Uterus (tissue), 4 donors: Measurements from ENCODE around the gene EIF2S1. TPM values are rescaled to one million over a fixed set of nuclear protein-coding genes. Genes with fewer than 3 reads are reported as not detected.
"Not testable (repeated sequence)": the region's sequence is repeated elsewhere in the genome, so short reads cannot be mapped to it uniquely, and the experiment has no call there.

ENCODE experiments used
- DNase-seq, 2 donors: peaks; one replicate each; pipeline ENCODE4 v3.0.0-alpha.2; 2019 to 2020
- H3K27ac ChIP-seq, 2 donors: fragments of 200-600 bp; sonication (generic); 1 replicate in 1 of 2; 2 replicates in 1 of 2; pipeline ENCODE4 v1.5.1; 2016 to 2018
- H3K27me3 ChIP-seq, 2 donors: fragments of 200-600 bp; sonication (generic); one replicate each; pipeline ENCODE4 v1.5.1; 2018 to 2019; ENCODE audit warnings: control low read depth in 1 of 2
- H3K36me3 ChIP-seq, 2 donors: fragments of 200-600 bp; sonication (generic); one replicate each; pipeline ENCODE4 v1.5.1; 2019; ENCODE audit warnings: control low read depth in 1 of 2
- H3K4me1 ChIP-seq, 2 donors: fragments of 200-600 bp; sonication (generic); one replicate each; pipeline ENCODE4 v1.5.1; 2018 to 2019; ENCODE audit warnings: control low read depth in 1 of 2
- H3K4me3 ChIP-seq, 2 donors: fragments of 200-600 bp; sonication (generic); 1 replicate in 1 of 2; 2 replicates in 1 of 2; pipeline ENCODE4 v1.5.1; 2018 to 2019; ENCODE audit warnings: mild to moderate bottlenecking in 1 of 2
- H3K9me3 ChIP-seq, 2 donors: fragments of 200-600 bp; sonication (generic); one replicate each; pipeline ENCODE4 v1.5.1; 2019; ENCODE audit warnings: control low read depth in 1 of 2
- POLR2A ChIP-seq, 2 donors: fragments of 450-650 bp; IDR thresholded peaks; one replicate each; pipeline ENCODE4 v1.6.1; 2016; ENCODE audit warnings: antibody characterized with exemption in 2 of 2, mild to moderate bottlenecking in 1 of 2, moderate library complexity in 1 of 2
- intact Hi-C: fragments of 100-400 bp; cut with DNase I; formaldehyde crosslinking; loops from one replicate; pipeline ENCODE4 v1.15.1; 2023; ENCODE audit warnings: low total_unique reads
- total RNA-seq, 4 donors: library from RNA; depleted of rRNA in 3 of 4; stranded (reverse); fragments of >200 nt in 3 of 4; gene quantifications; one replicate each; pipeline versions ENCODE4 v1.1.0 to v1.2.4, GENCODE V29; 2014 to 2023
- TF ChIP-seq, protein P1 (sequence below), 4 experiments: fragments of 200-600 bp in 2 of 4; fragments of 450-650 bp in 2 of 4; sonication (generic) in 2 of 4; IDR thresholded peaks; one replicate each; pipeline ENCODE4 v1.5.1; 2016 to 2019; ENCODE audit warnings: antibody characterized with exemption in 4 of 4, mild to moderate bottlenecking in 2 of 4, moderate library complexity in 1 of 4
- donor health status: DM: yes; HTN: yes; CAD: no.

EIF2S1 gene
- 100 to 1,000 TPM in 2 of 4 donors, 10 to 100 TPM in 2; 60.9 to 111 (median 85.7) TPM for total RNA-seq

- H3K27me3 ChIP-seq = no peaks in the 10 kb centered on the region
- H3K27ac ChIP-seq = peak within 1 kb of the TSS; percentile 92 to 98
- intact Hi-C loops = no loop called here
- TF ChIP-seq, protein P1, sequence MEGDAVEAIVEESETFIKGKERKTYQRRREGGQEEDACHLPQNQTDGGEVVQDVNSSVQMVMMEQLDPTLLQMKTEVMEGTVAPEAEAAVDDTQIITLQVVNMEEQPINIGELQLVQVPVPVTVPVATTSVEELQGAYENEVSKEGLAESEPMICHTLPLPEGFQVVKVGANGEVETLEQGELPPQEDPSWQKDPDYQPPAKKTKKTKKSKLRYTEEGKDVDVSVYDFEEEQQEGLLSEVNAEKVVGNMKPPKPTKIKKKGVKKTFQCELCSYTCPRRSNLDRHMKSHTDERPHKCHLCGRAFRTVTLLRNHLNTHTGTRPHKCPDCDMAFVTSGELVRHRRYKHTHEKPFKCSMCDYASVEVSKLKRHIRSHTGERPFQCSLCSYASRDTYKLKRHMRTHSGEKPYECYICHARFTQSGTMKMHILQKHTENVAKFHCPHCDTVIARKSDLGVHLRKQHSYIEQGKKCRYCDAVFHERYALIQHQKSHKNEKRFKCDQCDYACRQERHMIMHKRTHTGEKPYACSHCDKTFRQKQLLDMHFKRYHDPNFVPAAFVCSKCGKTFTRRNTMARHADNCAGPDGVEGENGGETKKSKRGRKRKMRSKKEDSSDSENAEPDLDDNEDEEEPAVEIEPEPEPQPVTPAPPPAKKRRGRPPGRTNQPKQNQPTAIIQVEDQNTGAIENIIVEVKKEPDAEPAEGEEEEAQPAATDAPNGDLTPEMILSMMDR (IDR thresholded peaks at IDR 0.05) = peak; percentile 97 to 100 (median 98)
- TF ChIP-seq POLR2A (IDR thresholded peaks at IDR 0.05) = peak in 1 of 2 donors; percentile 58
- no peaks in the 10 kb centered on the region for H3K36me3 ChIP-seq
- peak within 1 kb of the TSS; percentile 80 to 84 for H3K4me3 ChIP-seq
- peak; percentile 99 for DNase-seq
- H3K9me3 ChIP-seq = no peaks in the 10 kb centered on the region
- peaks cover 5 to 6% of the 10 kb centered on the region in 2 donors for H3K4me1 ChIP-seq
Observed at GRCh38 chr14:67359775-67360469, at the start of gene EIF2S1, which contains the start of gene ATP6V1D. Gene EIF2S1 (plus strand): TSS chr14:67360328. CDS start chr14:67364768, 4,440 bp downstream. Gene ATP6V1D (minus strand): TSS chr14:67359804. CDS start chr14:67359698, 106 bp downstream.

- intact Hi-C loops = no loop called here
- Histone ChIP-seq H3K27me3 (no peaks in the 10 kb centered on the region), H3K4me1 (no peaks in the 10 kb centered on the region), H3K36me3 (no peaks in the 10 kb centered on the region), H3K9me3 (no peaks in the 10 kb centered on the region), H3K4me3 (no peak overlapping the region), H3K27ac (no peak overlapping the region)
- no peak for DNase-seq
- TF ChIP-seq POLR2A (IDR thresholded peaks at IDR 0.05) = no peak
- TF ChIP-seq, protein P1 (IDR thresholded peaks at IDR 0.05) = no peak
Observed at GRCh38 chr14:67311868-67312267, 48.3 kb upstream of the EIF2S1 start.

DNA sequence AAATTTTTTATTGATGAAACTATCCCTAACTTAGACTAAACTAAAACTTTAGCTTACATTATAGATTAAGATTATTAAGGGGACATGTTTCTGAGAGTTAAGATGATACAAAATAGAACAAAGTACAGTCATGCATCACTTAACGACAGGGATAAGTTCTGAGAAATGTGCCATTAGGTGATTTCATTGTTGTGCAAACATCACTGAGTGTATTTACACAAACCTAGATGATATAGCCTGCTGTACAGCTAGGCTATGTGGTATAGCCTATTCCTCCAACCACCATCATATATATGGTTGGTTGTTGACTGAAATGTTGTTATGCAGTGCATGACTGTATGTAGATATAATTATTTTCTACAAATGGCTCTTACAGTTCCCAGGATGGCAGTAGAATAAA is 47.0 kb upstream of the EIF2S1 start:
- Histone ChIP-seq H3K27ac (no peak overlapping the region), H3K27me3 (no peaks in the 10 kb centered on the region), H3K4me1 (no peaks in the 10 kb centered on the region), H3K4me3 (no peak overlapping the region), H3K36me3 (no peaks in the 10 kb centered on the region), H3K9me3 (no peaks in the 10 kb centered on the region)
- no peak for TF ChIP-seq POLR2A (IDR thresholded peaks at IDR 0.05)
- TF ChIP-seq, protein P1 (IDR thresholded peaks at IDR 0.05) = no peak
- intact Hi-C loops = no loop called here
- no peak for DNase-seq

- no peak for DNase-seq
- Histone ChIP-seq H3K36me3 (no peaks in the 10 kb centered on the region), H3K27ac (no peak overlapping the region)
Observed at GRCh38 chr14:67317822-67318221, 42.3 kb upstream of the EIF2S1 start.

GRCh38 chr14:67319142-67319541 is 41.0 kb upstream of the EIF2S1 start:
- TF ChIP-seq POLR2A (IDR thresholded peaks at IDR 0.05) = no peak
- TF ChIP-seq, protein P1 (IDR thresholded peaks at IDR 0.05) = no peak
- DNase-seq = no peak

More at GRCh38 chr14:67317822-67318221, 42.3 kb upstream of the EIF2S1 start:
- Histone ChIP-seq H3K4me1 (no peaks in the 10 kb centered on the region), H3K4me3 (no peak overlapping the region), H3K27me3 (no peaks in the 10 kb centered on the region), H3K9me3 (no peaks in the 10 kb centered on the region)
- intact Hi-C loops = no loop called here
- TF ChIP-seq POLR2A (IDR thresholded peaks at IDR 0.05) = no peak

DNA sequence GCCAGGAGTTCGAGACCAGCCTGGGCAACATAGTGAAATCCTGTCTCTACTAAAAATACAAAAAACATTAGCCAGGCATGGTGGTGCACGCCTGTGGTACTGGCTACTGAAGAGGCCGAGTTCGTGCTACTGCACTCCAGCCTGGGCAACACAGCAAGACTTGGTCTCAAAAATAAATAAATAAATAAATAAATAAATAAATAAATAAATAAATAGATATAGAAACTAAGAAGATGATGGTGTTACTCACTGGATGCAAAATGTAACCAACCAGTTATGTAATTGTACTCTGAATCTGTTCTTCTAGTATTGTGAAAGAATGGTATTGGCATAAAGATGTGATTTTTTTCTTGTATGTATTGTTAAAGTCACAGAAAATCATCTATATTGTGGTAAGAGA is 30.5 kb upstream of the EIF2S1 start:
- H3K27me3 ChIP-seq, intact Hi-C loops, H3K4me1 ChIP-seq, H3K36me3 ChIP-seq, H3K27ac ChIP-seq, H3K9me3 ChIP-seq, DNase-seq, H3K4me3 ChIP-seq: not testable (repeated sequence)

More at GRCh38 chr14:67319142-67319541, 41.0 kb upstream of the EIF2S1 start:
- intact Hi-C loops = no loop called here
- H3K27ac ChIP-seq = no peak overlapping the region
- H3K27me3 ChIP-seq = no peaks in the 10 kb centered on the region
- H3K4me3 ChIP-seq = no peak overlapping the region
- H3K9me3 ChIP-seq = no peaks in the 10 kb centered on the region
- no peaks in the 10 kb centered on the region for H3K36me3 ChIP-seq
- no peaks in the 10 kb centered on the region for H3K4me1 ChIP-seq
